NB4 (cell line): ENCODE results near the gene RHBDF2.

Experiments
- DNase-seq: peaks from one replicate; pipeline ENCODE4 v3.0.0; 2010; ENCODE audit warnings: low read depth
- H3K4me3 ChIP-seq: one replicate; pipeline ENCODE4 v1.5.1; 2011; ENCODE audit warnings: mild to moderate bottlenecking, low read depth, low read length, moderate library complexity
- CTCF ChIP-seq: IDR thresholded peaks from one replicate; pipeline ENCODE4 v1.5.1; 2012; ENCODE audit warnings: low read depth, low read length
- MAX ChIP-seq: IDR thresholded peaks from 2 replicates; pipeline ENCODE4 v1.6.1; 2011; ENCODE audit warnings: low read depth, low read length
- MYC ChIP-seq: IDR thresholded peaks from 2 replicates; pipeline ENCODE4 v1.6.1; 2011; ENCODE audit warnings: low read depth, low read length
- POLR2A ChIP-seq: IDR thresholded peaks from 2 replicates; pipeline ENCODE4 v1.6.1; 2011; ENCODE audit warnings: mild to moderate bottlenecking; ENCODE audit not compliant: insufficient read length; ENCODE audit errors: extremely low read depth

The RHBDF2 gene

GRCh38 chr17:76478097-76478496 is 23.1 kb downstream of the RHBDF2 start:
- no peak for TF ChIP-seq CTCF
- no peak for TF ChIP-seq POLR2A
- no peak for TF ChIP-seq MYC
- no peak for TF ChIP-seq MAX
- no peak overlapping the region for H3K4me3 ChIP-seq
- no peak for DNase-seq

- no peak overlapping the region for H3K4me3 ChIP-seq
- no peak for TF ChIP-seq POLR2A
- no peak for TF ChIP-seq MAX
- TF ChIP-seq MYC = no peak
- TF ChIP-seq CTCF = no peak
- DNase-seq = no peak
Observed at GRCh38 chr17:76477576-76477975, 23.6 kb downstream of the RHBDF2 start.

- no peak overlapping the region for H3K4me3 ChIP-seq
- TF ChIP-seq POLR2A (no peak), MAX (no peak), MYC (no peak), CTCF (no peak)
- DNase-seq = no peak
Observed at GRCh38 chr17:76476736-76477135, 24.5 kb downstream of the RHBDF2 start.

- DNase-seq = no peak
- TF ChIP-seq CTCF = no peak
- H3K4me3 ChIP-seq = no peak overlapping the region
Observed at GRCh38 chr17:76475302-76475701, 25.9 kb downstream of the RHBDF2 start.

GRCh38 chr17:76474894-76475293 is 26.3 kb downstream of the RHBDF2 start:
- TF ChIP-seq MAX = no peak
- no peak for TF ChIP-seq CTCF
- no peak for TF ChIP-seq MYC
- no peak for TF ChIP-seq POLR2A
- no peak for DNase-seq
- no peak overlapping the region for H3K4me3 ChIP-seq

GRCh38 chr17:76474238-76474637 is 27.0 kb downstream of the RHBDF2 start:
- no peak for TF ChIP-seq MAX
- no peak for TF ChIP-seq MYC
- TF ChIP-seq CTCF = no peak
- no peak for TF ChIP-seq POLR2A
- no peak overlapping the region for H3K4me3 ChIP-seq
- DNase-seq = no peak
